Measurements from ENCODE around the gene PPP1R2.

The PPP1R2 gene

DNA sequence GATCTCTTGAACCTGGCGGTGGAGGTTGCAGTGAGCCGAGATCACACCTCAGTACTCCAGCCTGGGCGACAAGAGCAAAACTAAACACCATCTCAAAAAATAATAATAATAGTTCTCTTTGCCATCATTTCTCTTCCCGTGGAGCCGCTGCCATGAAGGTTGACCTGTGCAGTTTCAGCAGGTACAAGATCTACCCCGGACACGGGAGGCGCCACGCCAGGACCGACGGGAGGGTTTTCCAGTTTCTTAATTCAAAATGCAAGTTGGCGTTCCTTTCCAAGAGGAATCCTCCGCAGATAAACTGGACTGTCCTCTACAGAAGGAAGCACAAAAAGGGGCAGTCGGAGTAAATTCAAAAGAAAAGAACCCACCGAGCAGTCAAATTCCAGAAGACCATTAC, 11.3 kb upstream of the PPP1R2 start:
- no peak overlapping the region for H2AK5ac ChIP-seq (ENCODE audit: low read length)
- H3K27ac ChIP-seq (ENCODE audit: low read depth, low read length), result no peak overlapping the region
- no peak overlapping the region for H2BK5ac ChIP-seq (ENCODE audit: low read length)
- H3K79me2 ChIP-seq (ENCODE audit: control insufficient read depth, insufficient read depth, low read length), result no peaks in the 10 kb centered on the region
- no peak overlapping the region for H4K8ac ChIP-seq (ENCODE audit: low read depth, low read length)
- H3K27me3 ChIP-seq (ENCODE audit: insufficient read depth, low read length, poor library complexity), result no peaks in the 10 kb centered on the region
- no peak overlapping the region for H3K23ac ChIP-seq (ENCODE audit: low read length)
- H3K4me3 ChIP-seq (ENCODE audit: low read length), result no peak overlapping the region
- H3K4ac ChIP-seq (ENCODE audit: low read depth, low read length), result no peak overlapping the region
- no peaks in the 10 kb centered on the region for H3K4me1 ChIP-seq (ENCODE audit: control insufficient read depth, low read depth, low read length)
- H3K36me3 ChIP-seq (ENCODE audit: control insufficient read depth, insufficient read depth, low read length), result no peaks in the 10 kb centered on the region
- no CpG with 5 or more reads among the region's 15 CpGs for WGBS (ENCODE audit: extremely low coverage, insufficient coverage, low lambda C conversion rate)
- H3K79me1 ChIP-seq (ENCODE audit: low read length), result no peaks in the 10 kb centered on the region
- DNase-seq, result no peak
- H2BK120ac ChIP-seq (ENCODE audit: low read depth, low read length), result no peak overlapping the region
- H3K4me2 ChIP-seq (ENCODE audit: low read length), result no peak overlapping the region
- H3K18ac ChIP-seq (ENCODE audit: low read length), result no peak overlapping the region
- H2BK15ac ChIP-seq (replicated peaks; ENCODE audit: low read depth), result no peak overlapping the region
- no peak overlapping the region for H4K5ac ChIP-seq (ENCODE audit: low read length)
- H3K56ac ChIP-seq (ENCODE audit: low read length), result no peak overlapping the region
- no peak overlapping the region for H3K9ac ChIP-seq (ENCODE audit: low read length)

DNA sequence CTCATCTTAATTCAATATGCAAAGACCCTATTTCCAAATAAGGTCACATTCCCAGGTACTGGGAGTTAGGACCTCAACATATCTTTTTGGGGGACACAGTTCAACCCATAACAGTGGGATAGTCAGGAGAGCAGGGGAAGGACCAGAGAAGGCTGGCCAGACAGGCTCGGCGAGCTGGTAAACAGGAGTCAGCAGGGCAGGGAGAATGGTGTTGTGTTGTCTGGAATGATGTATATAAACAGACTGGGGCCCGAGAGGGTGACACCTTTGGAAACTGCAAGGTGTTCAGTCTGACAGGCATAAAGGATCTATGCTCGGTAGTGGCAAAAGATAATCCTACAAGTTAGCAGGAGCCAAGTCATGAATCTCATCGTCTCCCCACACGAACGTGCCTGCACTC, 10.1 kb upstream of the PPP1R2 start:
- H3K4me1 ChIP-seq (ENCODE audit: control insufficient read depth, low read depth, low read length), result peaks cover 2% of the 10 kb centered on the region
- no CpG with 5 or more reads among the region's 7 CpGs for WGBS (ENCODE audit: extremely low coverage, insufficient coverage, low lambda C conversion rate)

DNA sequence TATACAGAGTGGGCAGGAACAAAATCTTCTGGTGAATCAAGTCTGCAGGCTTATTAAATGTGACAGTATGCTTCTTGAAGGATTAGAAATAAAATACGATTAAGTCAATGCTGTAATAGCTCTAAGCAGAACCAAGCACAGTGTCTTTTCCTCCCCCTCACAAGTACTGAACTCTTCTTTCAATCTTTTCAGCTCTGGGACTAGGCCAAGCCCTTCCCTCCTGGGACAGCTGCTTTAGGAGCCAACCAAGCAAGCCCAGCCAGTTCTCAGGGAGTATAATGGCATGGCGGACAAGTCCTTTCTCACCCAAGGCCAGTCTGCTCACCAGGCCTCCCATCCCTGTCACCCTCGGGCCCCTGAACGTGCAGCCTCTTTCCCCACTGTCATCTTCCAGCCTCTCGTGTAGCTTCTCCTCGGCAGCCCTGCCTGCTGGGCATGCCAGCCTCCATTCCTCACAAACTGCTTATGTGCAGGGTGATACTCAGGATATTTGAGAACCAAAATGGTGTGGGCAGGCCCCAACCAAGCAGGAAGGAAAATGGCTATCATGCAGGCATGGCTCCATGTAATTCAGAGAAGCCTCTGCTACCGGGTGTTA, 8.4 kb upstream of the PPP1R2 start:
- H3K27ac ChIP-seq (ENCODE audit: low read depth, low read length), result no peak overlapping the region
- no peak overlapping the region for H2BK15ac ChIP-seq (replicated peaks; ENCODE audit: low read depth)
- DNase-seq, result no peak

More for the DNA sequence above, 10.1 kb upstream of the PPP1R2 start:
- no peak overlapping the region for H3K18ac ChIP-seq (ENCODE audit: low read length)
- no peak overlapping the region for H2AK5ac ChIP-seq (ENCODE audit: low read length)
- H3K27ac ChIP-seq (ENCODE audit: low read depth, low read length), result no peak overlapping the region
- H3K4ac ChIP-seq (ENCODE audit: low read depth, low read length), result no peak overlapping the region
- no peaks in the 10 kb centered on the region for H3K79me1 ChIP-seq (ENCODE audit: low read length)
- DNase-seq, result no peak
- no peak overlapping the region for H2BK15ac ChIP-seq (replicated peaks; ENCODE audit: low read depth)
- no peaks in the 10 kb centered on the region for H3K27me3 ChIP-seq (ENCODE audit: insufficient read depth, low read length, poor library complexity)
- no peak overlapping the region for H4K8ac ChIP-seq (ENCODE audit: low read depth, low read length)
- no peak overlapping the region for H2BK5ac ChIP-seq (ENCODE audit: low read length)
- H2BK120ac ChIP-seq (ENCODE audit: low read depth, low read length), result no peak overlapping the region
- no peak overlapping the region for H3K23ac ChIP-seq (ENCODE audit: low read length)
- no peak overlapping the region for H4K5ac ChIP-seq (ENCODE audit: low read length)
- H3K4me3 ChIP-seq (ENCODE audit: low read length), result no peak overlapping the region
- no peaks in the 10 kb centered on the region for H3K79me2 ChIP-seq (ENCODE audit: control insufficient read depth, insufficient read depth, low read length)
- H3K4me2 ChIP-seq (ENCODE audit: low read length), result no peak overlapping the region
- H3K56ac ChIP-seq (ENCODE audit: low read length), result no peak overlapping the region
- no peak overlapping the region for H3K9ac ChIP-seq (ENCODE audit: low read length)
- no peaks in the 10 kb centered on the region for H3K36me3 ChIP-seq (ENCODE audit: control insufficient read depth, insufficient read depth, low read length)

GRCh38 chr3:195550723-195551122, 7.6 kb upstream of the PPP1R2 start:
- no peaks in the 10 kb centered on the region for H3K79me2 ChIP-seq (ENCODE audit: control insufficient read depth, insufficient read depth, low read length)
- no peak overlapping the region for H3K56ac ChIP-seq (ENCODE audit: low read length)
- no peak overlapping the region for H3K4me3 ChIP-seq (ENCODE audit: low read length)
- no peak overlapping the region for H3K18ac ChIP-seq (ENCODE audit: low read length)
- H3K4me1 ChIP-seq (ENCODE audit: control insufficient read depth, low read depth, low read length), result peaks cover 2% of the 10 kb centered on the region
- no peak overlapping the region for H2BK5ac ChIP-seq (ENCODE audit: low read length)
- no peak overlapping the region for H2BK15ac ChIP-seq (replicated peaks; ENCODE audit: low read depth)
- no peak overlapping the region for H3K27ac ChIP-seq (ENCODE audit: low read depth, low read length)
- H2AK5ac ChIP-seq (ENCODE audit: low read length), result no peak overlapping the region
- no peak overlapping the region for H3K23ac ChIP-seq (ENCODE audit: low read length)
- H4K5ac ChIP-seq (ENCODE audit: low read length), result no peak overlapping the region
- no peaks in the 10 kb centered on the region for H3K36me3 ChIP-seq (ENCODE audit: control insufficient read depth, insufficient read depth, low read length)
- WGBS (ENCODE audit: extremely low coverage, insufficient coverage, low lambda C conversion rate), result no CpG with 5 or more reads among the region's 4 CpGs
- no peak overlapping the region for H2BK120ac ChIP-seq (ENCODE audit: low read depth, low read length)
- no peak overlapping the region for H3K9ac ChIP-seq (ENCODE audit: low read length)
- no peak overlapping the region for H3K4me2 ChIP-seq (ENCODE audit: low read length)
- H3K27me3 ChIP-seq (ENCODE audit: insufficient read depth, low read length, poor library complexity), result no peaks in the 10 kb centered on the region
- no peaks in the 10 kb centered on the region for H3K79me1 ChIP-seq (ENCODE audit: low read length)
- H3K4ac ChIP-seq (ENCODE audit: low read depth, low read length), result no peak overlapping the region
- no peak overlapping the region for H4K8ac ChIP-seq (ENCODE audit: low read depth, low read length)
- no peak for DNase-seq

More for the DNA sequence above, 8.4 kb upstream of the PPP1R2 start:
- Histone ChIP-seq H3K4me2 (ENCODE audit: low read length) (no peak overlapping the region), H4K8ac (ENCODE audit: low read depth, low read length) (no peak overlapping the region), H3K56ac (ENCODE audit: low read length) (no peak overlapping the region), H2BK5ac (ENCODE audit: low read length) (no peak overlapping the region), H3K4me3 (ENCODE audit: low read length) (no peak overlapping the region), H3K23ac (ENCODE audit: low read length) (no peak overlapping the region), H3K18ac (ENCODE audit: low read length) (no peak overlapping the region), H3K9ac (ENCODE audit: low read length) (no peak overlapping the region), H3K79me1 (ENCODE audit: low read length) (no peaks in the 10 kb centered on the region), H3K27me3 (ENCODE audit: insufficient read depth, low read length, poor library complexity) (no peaks in the 10 kb centered on the region), H3K36me3 (ENCODE audit: control insufficient read depth, insufficient read depth, low read length) (no peaks in the 10 kb centered on the region), H3K4ac (ENCODE audit: low read depth, low read length) (no peak overlapping the region), H2BK120ac (ENCODE audit: low read depth, low read length) (no peak overlapping the region), H3K4me1 (ENCODE audit: control insufficient read depth, low read depth, low read length) (peaks cover 2% of the 10 kb centered on the region), H2AK5ac (ENCODE audit: low read length) (no peak overlapping the region), H4K5ac (ENCODE audit: low read length) (no peak overlapping the region), H3K79me2 (ENCODE audit: control insufficient read depth, insufficient read depth, low read length) (no peaks in the 10 kb centered on the region)
- no CpG with 5 or more reads among the region's 7 CpGs for WGBS (ENCODE audit: extremely low coverage, insufficient coverage, low lambda C conversion rate)

DNA sequence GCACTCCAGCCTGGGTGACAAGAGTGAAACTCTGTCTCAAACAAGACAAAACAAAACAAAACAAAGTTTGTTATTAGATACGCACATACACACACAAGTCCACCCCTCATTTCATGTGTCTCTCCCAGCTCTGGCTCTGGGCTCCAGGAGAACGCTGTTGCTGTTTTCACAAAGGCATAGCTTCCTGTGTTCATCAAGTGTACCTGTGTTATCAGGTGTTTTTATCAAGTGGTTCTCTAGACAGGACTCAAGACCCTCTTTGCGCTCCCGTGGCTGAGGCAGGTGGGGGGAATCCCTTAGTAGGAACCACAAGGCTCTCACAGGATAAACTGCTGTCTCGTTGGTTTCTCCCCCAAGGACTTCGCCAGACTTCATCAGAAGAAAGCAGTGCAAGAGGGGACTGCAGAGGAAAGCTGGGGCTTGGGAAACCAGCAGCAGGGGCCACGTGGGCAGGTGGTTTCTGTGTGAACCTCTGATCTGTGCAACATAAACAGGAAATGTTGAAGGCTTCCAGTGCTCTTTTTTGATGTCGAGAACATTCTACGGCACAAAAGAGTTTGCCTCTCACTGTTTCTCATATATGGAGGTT, 6.9 kb upstream of the PPP1R2 start:
- DNase-seq, result no peak

DNA sequence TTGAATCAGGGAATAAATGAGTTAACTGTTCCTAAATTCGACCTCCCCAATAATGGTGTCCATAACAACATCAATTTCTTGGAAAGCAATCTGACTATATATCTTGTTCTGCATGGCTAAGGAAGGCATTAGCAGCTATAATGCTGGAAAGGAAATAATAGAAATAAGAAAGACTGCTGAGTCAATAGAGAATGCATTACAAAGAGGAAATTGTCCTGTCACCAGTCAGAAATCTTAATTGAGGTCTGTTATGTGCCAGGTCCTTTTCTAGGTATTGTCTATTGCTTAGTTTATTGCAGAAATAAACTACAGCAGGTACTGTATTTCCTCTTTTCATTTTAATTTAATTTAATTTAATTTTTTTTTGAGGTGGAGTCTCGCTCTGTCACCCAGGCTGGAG, 5.9 kb upstream of the PPP1R2 start:
- no peak overlapping the region for H3K18ac ChIP-seq (ENCODE audit: low read length)
- H3K23ac ChIP-seq (ENCODE audit: low read length), result no peak overlapping the region
- H3K4me3 ChIP-seq (ENCODE audit: low read length), result no peak overlapping the region
- no peak overlapping the region for H2BK120ac ChIP-seq (ENCODE audit: low read depth, low read length)
- H4K5ac ChIP-seq (ENCODE audit: low read length), result no peak overlapping the region
- H3K79me1 ChIP-seq (ENCODE audit: low read length), result no peaks in the 10 kb centered on the region
- H3K4ac ChIP-seq (ENCODE audit: low read depth, low read length), result no peak overlapping the region
- no peak overlapping the region for H2BK15ac ChIP-seq (replicated peaks; ENCODE audit: low read depth)
- H3K9ac ChIP-seq (ENCODE audit: low read length), result no peak overlapping the region
- no peak overlapping the region for H4K8ac ChIP-seq (ENCODE audit: low read depth, low read length)
- H3K56ac ChIP-seq (ENCODE audit: low read length), result no peak overlapping the region
- no peak overlapping the region for H3K27ac ChIP-seq (ENCODE audit: low read depth, low read length)
- no peak overlapping the region for H2AK5ac ChIP-seq (ENCODE audit: low read length)
- H3K4me2 ChIP-seq (ENCODE audit: low read length), result no peak overlapping the region
- no peak overlapping the region for H2BK5ac ChIP-seq (ENCODE audit: low read length)
- peaks cover 2% of the 10 kb centered on the region for H3K4me1 ChIP-seq (ENCODE audit: control insufficient read depth, low read depth, low read length)
- no peak for DNase-seq
- no peaks in the 10 kb centered on the region for H3K27me3 ChIP-seq (ENCODE audit: insufficient read depth, low read length, poor library complexity)
- H3K79me2 ChIP-seq (ENCODE audit: control insufficient read depth, insufficient read depth, low read length), result no peaks in the 10 kb centered on the region
- no CpG with 5 or more reads among the region's 2 CpGs for WGBS (ENCODE audit: extremely low coverage, insufficient coverage, low lambda C conversion rate)
- no peaks in the 10 kb centered on the region for H3K36me3 ChIP-seq (ENCODE audit: control insufficient read depth, insufficient read depth, low read length)

More for the DNA sequence above, 6.9 kb upstream of the PPP1R2 start:
- H2BK15ac ChIP-seq (replicated peaks; ENCODE audit: low read depth), result no peak overlapping the region
- no peaks in the 10 kb centered on the region for H3K27me3 ChIP-seq (ENCODE audit: insufficient read depth, low read length, poor library complexity)
- no peak overlapping the region for H2BK5ac ChIP-seq (ENCODE audit: low read length)
- peaks cover 2% of the 10 kb centered on the region for H3K4me1 ChIP-seq (ENCODE audit: control insufficient read depth, low read depth, low read length)
- no peaks in the 10 kb centered on the region for H3K36me3 ChIP-seq (ENCODE audit: control insufficient read depth, insufficient read depth, low read length)
- no peak overlapping the region for H2BK120ac ChIP-seq (ENCODE audit: low read depth, low read length)
- H2AK5ac ChIP-seq (ENCODE audit: low read length), result no peak overlapping the region
- no peak overlapping the region for H4K5ac ChIP-seq (ENCODE audit: low read length)
- H3K23ac ChIP-seq (ENCODE audit: low read length), result no peak overlapping the region
- no peak overlapping the region for H3K27ac ChIP-seq (ENCODE audit: low read depth, low read length)
- no peak overlapping the region for H3K4me3 ChIP-seq (ENCODE audit: low read length)
- no peak overlapping the region for H3K4me2 ChIP-seq (ENCODE audit: low read length)
- WGBS (ENCODE audit: extremely low coverage, insufficient coverage, low lambda C conversion rate), result no CpG with 5 or more reads among the region's 9 CpGs
- no peaks in the 10 kb centered on the region for H3K79me2 ChIP-seq (ENCODE audit: control insufficient read depth, insufficient read depth, low read length)
- no peak overlapping the region for H4K8ac ChIP-seq (ENCODE audit: low read depth, low read length)
- no peaks in the 10 kb centered on the region for H3K79me1 ChIP-seq (ENCODE audit: low read length)
- H3K4ac ChIP-seq (ENCODE audit: low read depth, low read length), result no peak overlapping the region
- no peak overlapping the region for H3K56ac ChIP-seq (ENCODE audit: low read length)
- H3K9ac ChIP-seq (ENCODE audit: low read length), result no peak overlapping the region
- H3K18ac ChIP-seq (ENCODE audit: low read length), result no peak overlapping the region
